ENCODE data around the gene WDR19.

DNA sequence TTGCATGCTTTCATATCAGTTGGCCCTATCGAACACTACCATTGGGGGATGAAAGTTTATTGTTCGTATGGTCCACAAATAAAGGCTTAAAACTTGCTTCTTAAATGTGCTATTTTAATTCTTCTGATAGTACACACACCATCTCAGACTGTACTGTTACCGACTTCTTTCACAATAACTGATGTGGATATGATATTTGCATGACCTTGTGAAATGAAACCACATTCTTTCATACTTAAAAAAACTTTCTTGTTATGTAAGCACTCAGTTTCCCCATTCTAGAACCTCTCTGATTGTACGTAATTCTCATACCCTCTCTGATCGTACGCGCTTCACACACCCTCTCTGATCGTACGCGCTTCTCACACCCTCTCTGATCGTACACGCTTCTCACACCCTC lies 12.0 kb upstream of the WDR19 start:
- TF ChIP-seq, protein P1, sequence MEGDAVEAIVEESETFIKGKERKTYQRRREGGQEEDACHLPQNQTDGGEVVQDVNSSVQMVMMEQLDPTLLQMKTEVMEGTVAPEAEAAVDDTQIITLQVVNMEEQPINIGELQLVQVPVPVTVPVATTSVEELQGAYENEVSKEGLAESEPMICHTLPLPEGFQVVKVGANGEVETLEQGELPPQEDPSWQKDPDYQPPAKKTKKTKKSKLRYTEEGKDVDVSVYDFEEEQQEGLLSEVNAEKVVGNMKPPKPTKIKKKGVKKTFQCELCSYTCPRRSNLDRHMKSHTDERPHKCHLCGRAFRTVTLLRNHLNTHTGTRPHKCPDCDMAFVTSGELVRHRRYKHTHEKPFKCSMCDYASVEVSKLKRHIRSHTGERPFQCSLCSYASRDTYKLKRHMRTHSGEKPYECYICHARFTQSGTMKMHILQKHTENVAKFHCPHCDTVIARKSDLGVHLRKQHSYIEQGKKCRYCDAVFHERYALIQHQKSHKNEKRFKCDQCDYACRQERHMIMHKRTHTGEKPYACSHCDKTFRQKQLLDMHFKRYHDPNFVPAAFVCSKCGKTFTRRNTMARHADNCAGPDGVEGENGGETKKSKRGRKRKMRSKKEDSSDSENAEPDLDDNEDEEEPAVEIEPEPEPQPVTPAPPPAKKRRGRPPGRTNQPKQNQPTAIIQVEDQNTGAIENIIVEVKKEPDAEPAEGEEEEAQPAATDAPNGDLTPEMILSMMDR (IDR thresholded peaks at IDR 0.05 in 4 of 5, conservative IDR thresholded peaks at IDR 0.05 in 1 of 5): no peak
- TF ChIP-seq POLR2A (IDR thresholded peaks at IDR 0.05): no peak

Data from gastrocnemius medialis (tissue), 4 donors.